A673 (cell line): Measurements from ENCODE around the gene RPL36A. TPM values are rescaled to one million over a fixed set of nuclear protein-coding genes. Genes with fewer than 3 reads are reported as not detected.

ENCODE experiments used
- BruUV-seq: library from RNA; stranded (reverse); fragments of 400-500 nt; replicated peaks from 2 replicates; lab custom pipeline; 2021; lab: Mats Ljungman, UMichigan
- CTCF ChIA-PET: fragments of 300-600 bp; sonication (Branson Sonifier 250); formaldehyde crosslinking; loops from one replicate; lab custom pipeline; 2022; ENCODE audit warnings: antibody characterized with exemption; lab: Charles Lee
- POLR2A ChIA-PET: fragments of 300-600 bp; sonication (Branson Sonifier 250); formaldehyde crosslinking; loops from one replicate; lab custom pipeline; 2022; ENCODE audit warnings: antibody characterized with exemption; ENCODE audit not compliant: low non-redundant PET; lab: Charles Lee
- DNase-seq: peaks from one replicate; pipeline ENCODE4 v3.0.0-alpha.2; 2015; ENCODE audit warnings: low spot score
- H3K27ac ChIP-seq: fragments of 200-600 bp; sonication (generic); 2 replicates; pipeline ENCODE4 v1.5.1; 2016; ENCODE audit warnings: mixed run types, low read depth, mild to moderate bottlenecking, mixed read lengths, antibody characterized with exemption, low read length; ENCODE audit not compliant: poor library complexity, severe bottlenecking
- H3K27me3 ChIP-seq: fragments of 200-600 bp; sonication (generic); replicated peaks from 2 replicates; pipeline ENCODE4 v1.6.1; 2017; ENCODE audit warnings: mixed run types, low read depth, mild to moderate bottlenecking, mixed read lengths, antibody characterized with exemption, low read length; ENCODE audit not compliant: insufficient read depth, poor library complexity
- H3K36me3 ChIP-seq: fragments of 200-600 bp; sonication (generic); 2 replicates; pipeline ENCODE4 v1.6.1; 2016; ENCODE audit warnings: mixed run types, mild to moderate bottlenecking, mixed read lengths, antibody characterized with exemption, low read length; ENCODE audit not compliant: insufficient read depth, poor library complexity, severe bottlenecking
- H3K4me1 ChIP-seq: fragments of 200-600 bp; sonication (generic); 2 replicates; pipeline ENCODE4 v1.6.1; 2017; ENCODE audit warnings: mixed run types, mild to moderate bottlenecking, mixed read lengths, antibody characterized with exemption, low read length; ENCODE audit not compliant: insufficient read depth, poor library complexity, severe bottlenecking
- H3K4me3 ChIP-seq: fragments of 200-600 bp; sonication (generic); 2 replicates; pipeline ENCODE4 v1.5.1; 2016; ENCODE audit warnings: low read depth, mixed run types, mild to moderate bottlenecking, mixed read lengths, low read length; ENCODE audit not compliant: poor library complexity, severe bottlenecking
- H3K9me3 ChIP-seq: fragments of 200-600 bp; sonication (generic); 2 replicates; pipeline ENCODE4 v1.6.1; 2016; ENCODE audit warnings: mixed run types, low read depth, mild to moderate bottlenecking, mixed read lengths, antibody characterized with exemption, low read length; ENCODE audit not compliant: poor library complexity, severe bottlenecking
- EZH2 ChIP-seq: fragments of 200-600 bp; sonication (generic); IDR thresholded peaks from 2 replicates; pipeline ENCODE4 v1.6.1; 2017; ENCODE audit warnings: borderline replicate concordance, low read depth, mild to moderate bottlenecking, mixed read lengths, antibody characterized with exemption, low read length; ENCODE audit not compliant: poor library complexity, severe bottlenecking
- intact Hi-C: fragments of 100-400 bp; cut with micrococcal nuclease; formaldehyde crosslinking; loops from one replicate; pipeline ENCODE4 v1.10.0; 2022; ENCODE audit not compliant: unreplicated experiment
- total RNA-seq: library from RNA; stranded (reverse); gene quantifications from 2 replicates; pipeline ENCODE4 v1.2.3, GENCODE V29; 2021
- TF ChIP-seq, protein P1 (sequence below): fragments of 300-800, 200-600 bp; sonication (generic); conservative IDR thresholded peaks from 2 replicates; pipeline ENCODE4 v1.5.1; 2017; ENCODE audit warnings: low read depth, mild to moderate bottlenecking, antibody characterized with exemption, low read length, moderate library complexity, mixed read lengths

RPL36A gene
- total RNA-seq, 1 experiment from 2014 or later, result 316 TPM

DNA sequence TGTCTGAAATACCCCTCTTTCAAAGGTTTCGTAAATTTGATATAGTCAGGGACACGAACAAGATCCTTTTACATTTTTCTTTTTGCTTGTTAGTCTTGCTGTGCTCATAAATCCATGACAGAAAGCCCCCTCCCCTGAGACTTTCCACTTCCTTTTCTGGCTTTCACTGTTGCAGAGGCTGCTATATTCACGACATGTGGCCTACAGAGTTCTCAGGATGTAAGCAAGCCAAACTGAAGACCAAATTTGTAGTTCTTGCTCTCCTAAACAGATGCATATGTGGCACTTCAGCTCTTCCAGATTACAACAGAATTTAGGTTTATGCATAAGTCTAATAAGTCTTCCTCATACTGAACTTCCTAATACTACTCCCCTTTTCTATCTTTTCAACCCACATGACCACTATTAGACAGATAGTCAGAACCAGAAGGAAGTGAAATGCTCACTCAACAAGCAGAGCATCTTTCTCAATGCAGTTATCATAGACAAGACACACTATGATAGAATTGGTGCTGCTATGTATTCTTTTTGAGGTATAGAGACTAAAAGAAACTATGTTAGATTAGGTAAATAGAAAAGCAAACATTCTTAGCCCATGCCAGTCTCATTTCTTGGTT lies 19.8 kb upstream of the RPL36A start:
- no TSS peak for BruUV-seq
- POLR2A ChIA-PET, result no interaction called here
- Histone ChIP-seq H3K27ac (no peak overlapping the region), H3K4me3 (no peak overlapping the region), H3K9me3 (no peaks in the 10 kb centered on the region), H3K27me3 (no peaks in the 10 kb centered on the region), H3K36me3 (no peaks in the 10 kb centered on the region), H3K4me1 (no peaks in the 10 kb centered on the region)
- no peak for TF ChIP-seq EZH2
- TF ChIP-seq, protein P1, sequence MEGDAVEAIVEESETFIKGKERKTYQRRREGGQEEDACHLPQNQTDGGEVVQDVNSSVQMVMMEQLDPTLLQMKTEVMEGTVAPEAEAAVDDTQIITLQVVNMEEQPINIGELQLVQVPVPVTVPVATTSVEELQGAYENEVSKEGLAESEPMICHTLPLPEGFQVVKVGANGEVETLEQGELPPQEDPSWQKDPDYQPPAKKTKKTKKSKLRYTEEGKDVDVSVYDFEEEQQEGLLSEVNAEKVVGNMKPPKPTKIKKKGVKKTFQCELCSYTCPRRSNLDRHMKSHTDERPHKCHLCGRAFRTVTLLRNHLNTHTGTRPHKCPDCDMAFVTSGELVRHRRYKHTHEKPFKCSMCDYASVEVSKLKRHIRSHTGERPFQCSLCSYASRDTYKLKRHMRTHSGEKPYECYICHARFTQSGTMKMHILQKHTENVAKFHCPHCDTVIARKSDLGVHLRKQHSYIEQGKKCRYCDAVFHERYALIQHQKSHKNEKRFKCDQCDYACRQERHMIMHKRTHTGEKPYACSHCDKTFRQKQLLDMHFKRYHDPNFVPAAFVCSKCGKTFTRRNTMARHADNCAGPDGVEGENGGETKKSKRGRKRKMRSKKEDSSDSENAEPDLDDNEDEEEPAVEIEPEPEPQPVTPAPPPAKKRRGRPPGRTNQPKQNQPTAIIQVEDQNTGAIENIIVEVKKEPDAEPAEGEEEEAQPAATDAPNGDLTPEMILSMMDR, result no peak
- intact Hi-C loops, result loop anchor here (10.0 kb wide), 1 partner anchor 56 kb away; no protein-coding TSS in a partner anchor
- DNase-seq, result no peak
- CTCF ChIA-PET, result no interaction called here

GRCh38 chrX:101377547-101377946 lies 13.3 kb upstream of the RPL36A start:
- TF ChIP-seq EZH2, result no peak
- TF ChIP-seq, protein P1, result no peak
- H3K9me3 ChIP-seq, result no peaks in the 10 kb centered on the region
- no peaks in the 10 kb centered on the region for H3K36me3 ChIP-seq
- BruUV-seq, result no TSS peak
- no peaks in the 10 kb centered on the region for H3K4me1 ChIP-seq
- CTCF ChIA-PET, result no interaction called here
- H3K27ac ChIP-seq, result no peak overlapping the region
- H3K4me3 ChIP-seq, result no peak overlapping the region
- H3K27me3 ChIP-seq, result no peaks in the 10 kb centered on the region
- POLR2A ChIA-PET, result no interaction called here
- intact Hi-C loops, result loop anchor here (10.0 kb wide), 1 partner anchor 63 kb away; no protein-coding TSS in a partner anchor
- DNase-seq, result no peak

- CTCF ChIA-PET, result no interaction called here
- intact Hi-C loops, result no loop called here
These were observed 7.1 kb upstream of the RPL36A start for GRCh38 chrX:101383679-101384205.

More at GRCh38 chrX:101383679-101384205, 7.1 kb upstream of the RPL36A start:
- POLR2A ChIA-PET, result no interaction called here
- DNase-seq, result no peak
- Histone ChIP-seq H3K27ac (no peak overlapping the region), H3K36me3 (no peaks in the 10 kb centered on the region), H3K4me3 (no peak overlapping the region), H3K4me1 (no peaks in the 10 kb centered on the region), H3K9me3 (no peaks in the 10 kb centered on the region), H3K27me3 (no peaks in the 10 kb centered on the region)
- BruUV-seq, result no TSS peak
- TF ChIP-seq, protein P1, result no peak
- no peak for TF ChIP-seq EZH2
